Skeletal muscle satellite cell (primary cell): Measurements from ENCODE around the gene DCP1A.
"Not testable (repeated sequence)": the region's sequence is repeated elsewhere in the genome, so short reads cannot be mapped to it uniquely, and the experiment has no call there.

Experiments used
- H3K27me3 ChIP-seq: 2 replicates; pipeline ENCODE4 v1.7.0; 2013; ENCODE audit warnings: low read length; ENCODE audit not compliant: control insufficient read depth, insufficient read depth
- H3K36me3 ChIP-seq: 2 replicates; pipeline ENCODE4 v1.7.0; 2013; ENCODE audit warnings: mild to moderate bottlenecking, control low read depth, low read length; ENCODE audit not compliant: insufficient read depth
- H3K4me1 ChIP-seq: 2 replicates; pipeline ENCODE4 v1.7.0; 2013; ENCODE audit warnings: low read length; ENCODE audit not compliant: control insufficient read depth, insufficient read depth
- H3K4me2 ChIP-seq: 2 replicates; pipeline ENCODE4 v1.7.0; 2013; ENCODE audit warnings: mild to moderate bottlenecking, low read length
- H3K4me3 ChIP-seq: 2 replicates; pipeline ENCODE4 v1.7.0; 2013; ENCODE audit warnings: low read length
- H3K9ac ChIP-seq: 2 replicates; pipeline ENCODE4 v1.7.0; 2013; ENCODE audit warnings: mild to moderate bottlenecking, low read depth, low read length, moderate library complexity
- H3K9me3 ChIP-seq: replicated peaks from 2 replicates; pipeline ENCODE4 v1.7.0; 2013; ENCODE audit warnings: mild to moderate bottlenecking, control low read depth, low read length

Gene DCP1A

GRCh38 chr3:53354945-53355498 is 7.7 kb upstream of the DCP1A start:
- Histone ChIP-seq H3K36me3 (no peaks in the 10 kb centered on the region), H3K4me3 (no peak overlapping the region), H3K9ac (no peak overlapping the region), H3K4me1 (peaks cover 6% of the 10 kb centered on the region), H3K9me3 (no peaks in the 10 kb centered on the region), H3K4me2 (no peak overlapping the region), H3K27me3 (peaks cover 11% of the 10 kb centered on the region)

GRCh38 chr3:53353202-53353601 is 5.9 kb upstream of the DCP1A start:
- Histone ChIP-seq H3K27me3 (peaks cover 11% of the 10 kb centered on the region), H3K9ac (no peak overlapping the region), H3K36me3 (no peaks in the 10 kb centered on the region), H3K4me1 (peaks cover 7% of the 10 kb centered on the region), H3K4me3 (no peak overlapping the region), H3K4me2 (no peak overlapping the region), H3K9me3 (no peaks in the 10 kb centered on the region)

GRCh38 chr3:53350652-53351051 is 3.3 kb upstream of the DCP1A start:
- H3K4me1 ChIP-seq = peaks cover 10% of the 10 kb centered on the region
- H3K4me3 ChIP-seq = no peak overlapping the region
- H3K4me2 ChIP-seq = no peak overlapping the region
- H3K36me3 ChIP-seq = no peaks in the 10 kb centered on the region
- H3K9me3 ChIP-seq = no peaks in the 10 kb centered on the region
- no peaks in the 10 kb centered on the region for H3K27me3 ChIP-seq
- no peak overlapping the region for H3K9ac ChIP-seq

GRCh38 chr3:53348118-53348517 is 775 bp upstream of the DCP1A start:
- not testable (repeated sequence) for H3K9me3 ChIP-seq, H3K27me3 ChIP-seq

GRCh38 chr3:53346922-53347260 is 452 bp downstream of the DCP1A start:
- Histone ChIP-seq H3K4me1 (peaks cover 12% of the 10 kb centered on the region), H3K4me2 (peak overlapping the region; percentile 82), H3K9ac (peak overlapping the region; percentile 97), H3K36me3 (peaks cover 14% of the 10 kb centered on the region), H3K9me3 (no peaks in the 10 kb centered on the region), H3K27me3 (no peaks in the 10 kb centered on the region), H3K4me3 (peak overlapping the region; percentile 94)

More at GRCh38 chr3:53348118-53348517, 775 bp upstream of the DCP1A start:
- peak overlapping the region; percentile 94 for H3K4me3 ChIP-seq
- peak overlapping the region; percentile 97 for H3K9ac ChIP-seq
- not testable (repeated sequence) for H3K36me3 ChIP-seq, H3K4me1 ChIP-seq
- H3K4me2 ChIP-seq = peak overlapping the region; percentile 91

GRCh38 chr3:53346514-53346913 is 829 bp downstream of the DCP1A start:
- peak overlapping the region; percentile 82 for H3K4me2 ChIP-seq
- H3K36me3 ChIP-seq = peaks cover 15% of the 10 kb centered on the region
- peak overlapping the region; percentile 97 for H3K9ac ChIP-seq
- H3K27me3 ChIP-seq = no peaks in the 10 kb centered on the region
- no peaks in the 10 kb centered on the region for H3K9me3 ChIP-seq
- H3K4me1 ChIP-seq = peaks cover 12% of the 10 kb centered on the region
- H3K4me3 ChIP-seq = peak overlapping the region; percentile 94

GRCh38 chr3:53342353-53342752 is 5.0 kb downstream of the DCP1A start:
- no peaks in the 10 kb centered on the region for H3K27me3 ChIP-seq
- H3K36me3 ChIP-seq = peaks cover 39% of the 10 kb centered on the region
- H3K4me3 ChIP-seq = no peak overlapping the region
- no peak overlapping the region for H3K9ac ChIP-seq
- H3K4me2 ChIP-seq = no peak overlapping the region
- no peaks in the 10 kb centered on the region for H3K9me3 ChIP-seq
- H3K4me1 ChIP-seq = peaks cover 7% of the 10 kb centered on the region

- peaks cover under 1% of the 10 kb centered on the region for H3K4me1 ChIP-seq
- no peak overlapping the region for H3K4me3 ChIP-seq
- no peaks in the 10 kb centered on the region for H3K27me3 ChIP-seq
- no peak overlapping the region for H3K4me2 ChIP-seq
- H3K9me3 ChIP-seq = no peaks in the 10 kb centered on the region
- peaks cover 40% of the 10 kb centered on the region for H3K36me3 ChIP-seq
- no peak overlapping the region for H3K9ac ChIP-seq
These were observed 10.0 kb downstream of the DCP1A start for GRCh38 chr3:53337167-53337940.

- no peaks in the 10 kb centered on the region for H3K4me1 ChIP-seq
- H3K4me3 ChIP-seq = no peak overlapping the region
- no peaks in the 10 kb centered on the region for H3K27me3 ChIP-seq
- no peaks in the 10 kb centered on the region for H3K9me3 ChIP-seq
- H3K9ac ChIP-seq = no peak overlapping the region
- H3K36me3 ChIP-seq = peaks cover 17% of the 10 kb centered on the region
- no peak overlapping the region for H3K4me2 ChIP-seq
These were observed 12.6 kb downstream of the DCP1A start for GRCh38 chr3:53334742-53335141.

- Histone ChIP-seq H3K4me1 (no peaks in the 10 kb centered on the region), H3K36me3 (peaks cover 11% of the 10 kb centered on the region), H3K9ac (no peak overlapping the region), H3K27me3 (no peaks in the 10 kb centered on the region), H3K9me3 (no peaks in the 10 kb centered on the region), H3K4me3 (no peak overlapping the region), H3K4me2 (no peak overlapping the region)
These were observed 15.5 kb downstream of the DCP1A start for GRCh38 chr3:53331871-53332270.

GRCh38 chr3:53329897-53330296 is 17.4 kb downstream of the DCP1A start:
- Histone ChIP-seq H3K36me3 (peaks cover 20% of the 10 kb centered on the region), H3K9ac (no peak overlapping the region), H3K4me2 (no peak overlapping the region), H3K9me3 (no peaks in the 10 kb centered on the region), H3K4me1 (peaks cover 9% of the 10 kb centered on the region), H3K27me3 (no peaks in the 10 kb centered on the region), H3K4me3 (no peak overlapping the region)

GRCh38 chr3:53328746-53329145 is 18.6 kb downstream of the DCP1A start:
- H3K4me1 ChIP-seq = peaks cover 14% of the 10 kb centered on the region
- H3K9ac ChIP-seq = no peak overlapping the region
- no peaks in the 10 kb centered on the region for H3K27me3 ChIP-seq
- peaks cover 19% of the 10 kb centered on the region for H3K36me3 ChIP-seq
- H3K4me2 ChIP-seq = no peak overlapping the region
- H3K9me3 ChIP-seq = no peaks in the 10 kb centered on the region
- H3K4me3 ChIP-seq = no peak overlapping the region
